Fibroblast of lung (primary cell): ENCODE results near the gene SPATC1L.

ENCODE experiments used
- EZH2 ChIP-seq: IDR thresholded peaks from 2 replicates; pipeline ENCODE4 v1.5.1; 2012; ENCODE audit warnings: low read length, control low read depth, mild to moderate bottlenecking; ENCODE audit errors: missing control alignments
- TF ChIP-seq, protein P1 (sequence below), 2 donors: IDR thresholded peaks in 1 of 2; conservative IDR thresholded peaks in 1 of 2; 1 replicate in 1 of 2; 2 replicates in 1 of 2; pipeline ENCODE4 v1.5.1; 2011 to 2012; ENCODE audit warnings: low read length in 2 of 2, control low read depth in 1 of 2, inconsistent platforms in 1 of 2, low read depth in 1 of 2, mild to moderate bottlenecking in 1 of 2

DNA sequence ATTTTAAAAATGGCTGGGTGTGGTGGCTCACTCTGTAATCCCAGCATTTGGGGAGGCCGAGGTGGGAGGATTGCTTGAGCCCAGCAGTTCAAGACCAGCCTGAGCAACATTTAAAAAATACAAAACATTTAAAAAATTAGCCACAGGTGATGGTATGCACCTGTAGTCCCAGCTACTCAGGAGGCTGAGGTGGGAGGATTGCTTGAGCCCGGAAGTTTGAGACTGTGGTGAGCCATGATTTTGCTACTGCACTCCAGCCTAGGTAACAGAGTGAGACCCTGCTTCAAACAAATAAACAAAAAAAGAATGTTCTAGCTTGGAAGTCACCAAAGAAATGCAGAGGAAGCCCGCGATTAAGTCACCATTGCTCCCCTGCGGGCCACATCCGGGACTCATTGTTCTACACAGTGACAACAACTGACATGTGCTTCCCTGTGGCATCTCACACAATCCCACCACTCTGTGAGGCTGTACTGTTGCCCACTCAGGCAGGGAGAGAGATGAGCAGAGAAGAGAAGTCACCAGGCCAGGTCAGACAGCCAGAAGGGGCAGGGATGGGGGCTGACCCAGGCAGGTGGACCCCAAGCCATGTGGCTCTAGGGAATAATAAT is 18.4 kb upstream of the SPATC1L start:
- no peak for TF ChIP-seq EZH2
- TF ChIP-seq, protein P1, sequence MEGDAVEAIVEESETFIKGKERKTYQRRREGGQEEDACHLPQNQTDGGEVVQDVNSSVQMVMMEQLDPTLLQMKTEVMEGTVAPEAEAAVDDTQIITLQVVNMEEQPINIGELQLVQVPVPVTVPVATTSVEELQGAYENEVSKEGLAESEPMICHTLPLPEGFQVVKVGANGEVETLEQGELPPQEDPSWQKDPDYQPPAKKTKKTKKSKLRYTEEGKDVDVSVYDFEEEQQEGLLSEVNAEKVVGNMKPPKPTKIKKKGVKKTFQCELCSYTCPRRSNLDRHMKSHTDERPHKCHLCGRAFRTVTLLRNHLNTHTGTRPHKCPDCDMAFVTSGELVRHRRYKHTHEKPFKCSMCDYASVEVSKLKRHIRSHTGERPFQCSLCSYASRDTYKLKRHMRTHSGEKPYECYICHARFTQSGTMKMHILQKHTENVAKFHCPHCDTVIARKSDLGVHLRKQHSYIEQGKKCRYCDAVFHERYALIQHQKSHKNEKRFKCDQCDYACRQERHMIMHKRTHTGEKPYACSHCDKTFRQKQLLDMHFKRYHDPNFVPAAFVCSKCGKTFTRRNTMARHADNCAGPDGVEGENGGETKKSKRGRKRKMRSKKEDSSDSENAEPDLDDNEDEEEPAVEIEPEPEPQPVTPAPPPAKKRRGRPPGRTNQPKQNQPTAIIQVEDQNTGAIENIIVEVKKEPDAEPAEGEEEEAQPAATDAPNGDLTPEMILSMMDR (conservative IDR thresholded peaks at IDR 0.05 in 1 of 2, IDR thresholded peaks at IDR 0.05 in 1 of 2; ENCODE audit: low read depth in 1 of 2, low read length in 2 of 2) = no peak
